ENCODE results near the gene ANTXR2.
"Not testable (repeated sequence)": the region's sequence is repeated elsewhere in the genome, so short reads cannot be mapped to it uniquely, and the experiment has no call there.

The ANTXR2 gene

GRCh38 chr4:79996851-79997250 lies 76.2 kb downstream of the ANTXR2 start:
- Histone ChIP-seq H3K4me1 (no peaks in the 10 kb centered on the region), H3K4me3 (ENCODE audit: low read depth, low read length) (no peak overlapping the region), H3K27ac (no peak overlapping the region)

GRCh38 chr4:79993476-79993875 lies 79.6 kb downstream of the ANTXR2 start:
- H3K9me3 ChIP-seq (ENCODE audit: control insufficient read depth, low read length) = no peaks in the 10 kb centered on the region
- no peaks in the 10 kb centered on the region for H3K36me3 ChIP-seq (ENCODE audit: control insufficient read depth, insufficient read depth, low read length)
- H3K79me2 ChIP-seq = no peaks in the 10 kb centered on the region
- no peak overlapping the region for H3K9ac ChIP-seq
- H3K4me3 ChIP-seq (ENCODE audit: low read depth, low read length) = no peak overlapping the region
- H3K4me2 ChIP-seq (ENCODE audit: low read length) = no peak overlapping the region
- no peaks in the 10 kb centered on the region for H3K4me1 ChIP-seq
- H3K27ac ChIP-seq = no peak overlapping the region
- no peak overlapping the region for H2AFZ ChIP-seq
- H3K27me3 ChIP-seq (ENCODE audit: control insufficient read depth, insufficient read depth, low read length) = no peaks in the 10 kb centered on the region
- no peak for TF ChIP-seq CTCF (IDR thresholded peaks at IDR 0.05)

More at GRCh38 chr4:79996851-79997250, 76.2 kb downstream of the ANTXR2 start:
- no peak overlapping the region for H3K4me2 ChIP-seq (ENCODE audit: low read length)
- no peak overlapping the region for H2AFZ ChIP-seq
- no peaks in the 10 kb centered on the region for H3K9me3 ChIP-seq (ENCODE audit: control insufficient read depth, low read length)
- no peaks in the 10 kb centered on the region for H3K27me3 ChIP-seq (ENCODE audit: control insufficient read depth, insufficient read depth, low read length)
- H3K36me3 ChIP-seq (ENCODE audit: control insufficient read depth, insufficient read depth, low read length) = no peaks in the 10 kb centered on the region
- no peak for TF ChIP-seq CTCF (IDR thresholded peaks at IDR 0.05)
- H3K9ac ChIP-seq = no peak overlapping the region
- H3K79me2 ChIP-seq = no peaks in the 10 kb centered on the region

- Histone ChIP-seq H3K4me2 (ENCODE audit: low read length) (no peak overlapping the region), H3K79me2 (no peaks in the 10 kb centered on the region), H3K9ac (no peak overlapping the region), H3K4me1 (no peaks in the 10 kb centered on the region), H3K4me3 (ENCODE audit: low read depth, low read length) (no peak overlapping the region), H3K36me3 (ENCODE audit: control insufficient read depth, insufficient read depth, low read length) (no peaks in the 10 kb centered on the region), H3K27me3 (ENCODE audit: control insufficient read depth, insufficient read depth, low read length) (no peaks in the 10 kb centered on the region), H3K9me3 (ENCODE audit: control insufficient read depth, low read length) (no peaks in the 10 kb centered on the region), H2AFZ (no peak overlapping the region), H3K27ac (no peak overlapping the region)
- no peak for TF ChIP-seq CTCF (IDR thresholded peaks at IDR 0.05)
Measured at GRCh38 chr4:79991601-79992000, 81.4 kb downstream of the ANTXR2 start.

- H3K79me2 ChIP-seq; H3K9me3 ChIP-seq (ENCODE audit: control insufficient read depth, low read length); H3K4me1 ChIP-seq; H2AFZ ChIP-seq; H3K4me2 ChIP-seq (ENCODE audit: low read length); H3K9ac ChIP-seq; H3K27me3 ChIP-seq (ENCODE audit: control insufficient read depth, insufficient read depth, low read length); H3K27ac ChIP-seq; H3K36me3 ChIP-seq (ENCODE audit: control insufficient read depth, insufficient read depth, low read length); H3K4me3 ChIP-seq (ENCODE audit: low read depth, low read length): not testable (repeated sequence)
Measured at GRCh38 chr4:79991100-79991499, 81.9 kb downstream of the ANTXR2 start.

GRCh38 chr4:79987401-79987800 lies 85.6 kb downstream of the ANTXR2 start:
- no peaks in the 10 kb centered on the region for H3K36me3 ChIP-seq (ENCODE audit: control insufficient read depth, insufficient read depth, low read length)
- H3K9me3 ChIP-seq (ENCODE audit: control insufficient read depth, low read length) = no peaks in the 10 kb centered on the region
- H2AFZ ChIP-seq = no peak overlapping the region
- TF ChIP-seq CTCF (IDR thresholded peaks at IDR 0.05) = no peak
- no peaks in the 10 kb centered on the region for H3K79me2 ChIP-seq
- H3K27me3 ChIP-seq (ENCODE audit: control insufficient read depth, insufficient read depth, low read length) = no peaks in the 10 kb centered on the region
- H3K9ac ChIP-seq = no peak overlapping the region
- H3K4me1 ChIP-seq = no peaks in the 10 kb centered on the region
- no peak overlapping the region for H3K4me2 ChIP-seq (ENCODE audit: low read length)
- H3K27ac ChIP-seq = no peak overlapping the region
- no peak overlapping the region for H3K4me3 ChIP-seq (ENCODE audit: low read depth, low read length)

All from parathyroid adenoma (tissue), 2 donors.